Measurements from ENCODE around the gene ADRA2B.

GRCh38 chr2:96117701-96118588 is 1.6 kb upstream of the ADRA2B start:
- TF ChIP-seq, protein P1, sequence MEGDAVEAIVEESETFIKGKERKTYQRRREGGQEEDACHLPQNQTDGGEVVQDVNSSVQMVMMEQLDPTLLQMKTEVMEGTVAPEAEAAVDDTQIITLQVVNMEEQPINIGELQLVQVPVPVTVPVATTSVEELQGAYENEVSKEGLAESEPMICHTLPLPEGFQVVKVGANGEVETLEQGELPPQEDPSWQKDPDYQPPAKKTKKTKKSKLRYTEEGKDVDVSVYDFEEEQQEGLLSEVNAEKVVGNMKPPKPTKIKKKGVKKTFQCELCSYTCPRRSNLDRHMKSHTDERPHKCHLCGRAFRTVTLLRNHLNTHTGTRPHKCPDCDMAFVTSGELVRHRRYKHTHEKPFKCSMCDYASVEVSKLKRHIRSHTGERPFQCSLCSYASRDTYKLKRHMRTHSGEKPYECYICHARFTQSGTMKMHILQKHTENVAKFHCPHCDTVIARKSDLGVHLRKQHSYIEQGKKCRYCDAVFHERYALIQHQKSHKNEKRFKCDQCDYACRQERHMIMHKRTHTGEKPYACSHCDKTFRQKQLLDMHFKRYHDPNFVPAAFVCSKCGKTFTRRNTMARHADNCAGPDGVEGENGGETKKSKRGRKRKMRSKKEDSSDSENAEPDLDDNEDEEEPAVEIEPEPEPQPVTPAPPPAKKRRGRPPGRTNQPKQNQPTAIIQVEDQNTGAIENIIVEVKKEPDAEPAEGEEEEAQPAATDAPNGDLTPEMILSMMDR (conservative IDR thresholded peaks at IDR 0.05) = no peak
- no peak for TF ChIP-seq ZFX (IDR thresholded peaks at IDR 0.05)

All from C4-2B (cell line).